ENCODE data around the gene RNF215.

RNF215 gene

DNA sequence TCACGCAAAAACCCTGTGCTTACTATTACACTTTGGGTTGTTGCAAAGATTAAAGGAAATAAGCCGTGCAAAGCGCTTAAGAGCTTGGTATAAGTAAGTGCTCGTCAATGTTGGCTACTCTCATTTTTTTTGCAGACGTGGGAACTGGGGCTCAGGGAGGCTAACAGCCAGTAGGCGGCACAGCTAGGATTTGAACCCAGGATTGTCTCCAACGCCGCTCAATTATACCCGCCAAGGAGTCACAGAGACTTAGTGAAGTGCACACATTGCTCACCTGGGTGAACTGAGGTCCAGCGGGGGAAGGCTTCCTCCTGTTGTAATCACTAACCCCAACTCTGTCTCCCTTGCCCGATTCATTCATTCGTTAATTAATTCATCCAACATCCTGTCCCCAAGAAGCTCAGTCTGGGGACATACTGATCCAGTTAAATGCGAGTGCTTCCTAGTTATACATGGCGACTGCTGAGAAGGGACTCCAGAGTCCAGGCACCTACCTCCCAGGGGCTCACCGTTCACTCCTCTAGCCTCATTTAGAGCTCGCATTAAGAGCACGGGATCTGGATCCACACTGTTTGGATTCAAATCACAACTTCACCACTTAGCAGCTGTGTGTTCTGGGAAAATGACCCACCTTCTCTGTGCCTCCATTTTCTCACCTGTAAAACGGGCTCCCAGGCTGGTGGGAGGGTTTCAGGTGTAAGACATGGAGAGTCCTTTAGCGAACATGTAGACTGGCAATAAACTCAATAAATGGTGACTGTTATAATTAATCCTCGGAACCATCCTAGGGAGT, 37.5 kb upstream of the RNF215 start:
- Mint-ChIP-seq H3K9me3 (no peaks in the 10 kb centered on the region), H3K36me3 (ENCODE audit: low read depth) (peaks cover 38% of the 10 kb centered on the region), H3K27ac (peak overlapping the region; percentile 99), H3K4me3 (peak overlapping the region; percentile 95), H3K27me3 (no peaks in the 10 kb centered on the region), H3K4me1 (peaks cover 67% of the 10 kb centered on the region)
- no peak for DNase-seq
- ATAC-seq, result no peak

DNA sequence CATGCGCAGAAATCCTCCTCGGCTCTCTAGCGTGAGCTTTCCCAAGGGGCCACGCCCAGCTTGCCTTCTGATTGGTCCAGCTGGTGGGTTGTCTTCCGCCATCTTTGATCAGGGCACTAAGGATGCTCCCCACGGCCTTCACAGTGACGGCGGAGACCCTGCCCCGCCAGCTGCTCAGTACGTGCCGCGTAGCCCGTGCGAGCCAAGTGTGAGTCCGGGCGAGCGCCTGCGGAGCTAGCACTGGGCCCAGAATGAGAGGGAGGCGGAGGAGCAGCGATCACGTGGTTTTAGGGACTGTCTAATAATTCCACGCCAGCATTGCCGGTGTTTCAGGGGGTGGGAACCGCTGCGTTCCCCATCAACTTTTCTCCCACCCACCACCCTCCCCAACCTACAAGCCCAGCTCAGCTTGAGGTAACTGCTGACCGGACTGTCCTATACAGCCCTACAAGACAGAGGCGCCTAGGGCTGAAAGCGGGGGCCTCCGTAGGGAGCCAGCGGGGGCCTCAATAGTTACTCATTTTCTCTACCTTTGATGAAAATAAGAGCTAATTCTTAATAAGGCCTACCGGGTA, 36.8 kb upstream of the RNF215 start:
- H3K27ac Mint-ChIP-seq, result peak overlapping the region; percentile 99
- H3K4me1 Mint-ChIP-seq, result peaks cover 70% of the 10 kb centered on the region
- DNase-seq, result peak; percentile 97
- peak; percentile 84 for ATAC-seq
- H3K4me3 Mint-ChIP-seq, result peak overlapping the region; percentile 95
- H3K27me3 Mint-ChIP-seq, result no peaks in the 10 kb centered on the region
- H3K36me3 Mint-ChIP-seq (ENCODE audit: low read depth), result peaks cover 39% of the 10 kb centered on the region
- no peaks in the 10 kb centered on the region for H3K9me3 Mint-ChIP-seq

DNA sequence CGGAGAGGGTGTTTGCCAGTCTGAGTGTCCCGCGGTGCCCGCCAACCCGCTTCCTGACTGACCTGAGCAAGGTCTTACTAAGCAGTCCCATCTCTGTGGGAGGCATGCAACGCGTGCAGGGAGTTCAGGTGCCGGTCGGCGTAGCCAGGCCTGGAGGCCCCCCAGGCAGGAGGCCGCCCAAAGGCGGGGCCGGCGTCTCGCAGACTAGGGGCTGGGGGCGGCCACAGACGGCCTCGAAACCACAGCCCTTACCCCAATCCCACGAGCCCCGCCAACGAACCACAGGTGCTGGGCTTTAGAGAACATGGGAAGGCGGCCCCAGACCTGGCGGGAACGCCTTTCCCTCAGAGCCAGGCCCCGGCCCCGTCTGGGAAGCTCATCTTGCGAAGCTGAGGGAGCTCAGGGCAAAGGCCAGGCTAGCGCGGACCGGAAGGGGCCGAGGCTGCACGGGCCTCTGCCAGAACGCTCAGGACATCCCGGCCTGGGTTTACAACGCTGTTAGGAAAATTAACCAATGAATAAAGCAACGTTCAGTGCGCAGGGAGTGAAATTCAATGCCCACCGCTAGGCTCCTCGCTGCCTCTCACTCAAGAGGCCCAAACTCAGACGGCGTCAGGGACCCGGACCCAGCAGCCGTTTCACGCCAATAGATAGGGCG, 36.2 kb upstream of the RNF215 start:
- Mint-ChIP-seq H3K36me3 (ENCODE audit: low read depth) (peaks cover 36% of the 10 kb centered on the region), H3K4me1 (peaks cover 70% of the 10 kb centered on the region), H3K4me3 (peak overlapping the region; percentile 95), H3K27me3 (no peaks in the 10 kb centered on the region), H3K9me3 (no peaks in the 10 kb centered on the region), H3K27ac (peak overlapping the region; percentile 99)
- peak; percentile 73 for DNase-seq
- ATAC-seq, result peak; percentile 23

GRCh38 chr22:30422481-30423300, 35.5 kb upstream of the RNF215 start:
- Mint-ChIP-seq H3K27ac (peak overlapping the region; percentile 99), H3K4me1 (peaks cover 67% of the 10 kb centered on the region), H3K9me3 (no peaks in the 10 kb centered on the region), H3K27me3 (no peaks in the 10 kb centered on the region), H3K36me3 (ENCODE audit: low read depth) (peaks cover 34% of the 10 kb centered on the region), H3K4me3 (peak overlapping the region; percentile 95)
- DNase-seq, result peak; percentile 56
- ATAC-seq, result peak; percentile 16

- no peaks in the 10 kb centered on the region for H3K9me3 Mint-ChIP-seq
- no peak for DNase-seq
- H3K4me1 Mint-ChIP-seq, result peaks cover 61% of the 10 kb centered on the region
- no peaks in the 10 kb centered on the region for H3K27me3 Mint-ChIP-seq
- peak overlapping the region; percentile 95 for H3K4me3 Mint-ChIP-seq
- peaks cover 33% of the 10 kb centered on the region for H3K36me3 Mint-ChIP-seq (ENCODE audit: low read depth)
- no peak for ATAC-seq
- H3K27ac Mint-ChIP-seq, result peak overlapping the region; percentile 99
Observed at GRCh38 chr22:30421695-30422480, 34.7 kb upstream of the RNF215 start.

- ATAC-seq (peak; percentile 29), DNase-seq (no peak)
- Mint-ChIP-seq H3K36me3 (ENCODE audit: low read depth) (peaks cover 46% of the 10 kb centered on the region), H3K4me3 (peak overlapping the region; percentile 95), H3K27me3 (no peaks in the 10 kb centered on the region), H3K9me3 (no peaks in the 10 kb centered on the region), H3K4me1 (peaks cover 53% of the 10 kb centered on the region), H3K27ac (peak overlapping the region; percentile 99)
Observed at GRCh38 chr22:30420347-30421125, 33.3 kb upstream of the RNF215 start.

DNA sequence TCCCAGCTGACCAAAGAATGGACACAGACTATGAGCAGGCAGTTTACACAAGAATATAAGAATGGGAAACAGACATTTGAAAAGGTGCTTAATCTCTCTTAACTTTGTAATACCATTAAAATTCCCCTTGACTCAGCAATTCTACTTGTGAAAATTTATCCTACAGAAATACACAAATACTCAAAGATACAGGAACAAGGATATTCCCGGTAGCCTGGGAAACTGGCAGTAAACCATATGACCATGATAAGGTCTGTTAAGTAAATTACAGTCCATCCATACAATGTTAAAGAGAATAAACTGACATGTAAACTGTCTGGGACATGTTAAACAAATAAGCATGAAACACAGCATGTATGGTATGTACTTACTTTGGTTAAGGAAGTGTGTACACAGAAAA, 29.6 kb upstream of the RNF215 start:
- Mint-ChIP-seq H3K27ac (no peak overlapping the region), H3K9me3 (no peaks in the 10 kb centered on the region), H3K27me3 (no peaks in the 10 kb centered on the region), H3K4me3 (no peak overlapping the region), H3K36me3 (ENCODE audit: low read depth) (peaks cover 47% of the 10 kb centered on the region), H3K4me1 (peaks cover 45% of the 10 kb centered on the region)
- DNase-seq, result no peak
- ATAC-seq, result no peak

DNA sequence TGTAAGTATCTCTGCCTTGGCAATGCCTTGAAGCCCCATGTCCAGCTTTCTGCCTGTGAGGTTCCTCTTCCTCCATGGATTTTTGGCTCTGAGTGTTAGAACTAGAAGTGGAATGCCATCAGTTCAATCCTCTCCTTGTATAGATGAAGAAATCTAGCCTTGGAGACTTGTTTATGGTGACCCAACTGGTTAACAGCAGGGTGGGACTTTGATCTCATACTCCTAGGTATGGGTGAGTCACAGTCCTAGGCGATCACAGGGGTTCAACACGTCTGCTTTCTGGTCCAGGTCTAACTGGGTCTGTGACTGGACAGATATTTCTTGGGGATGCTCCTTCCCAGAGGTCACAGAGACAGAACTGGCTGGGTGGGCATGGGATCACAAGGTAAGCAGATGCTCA, 29.2 kb upstream of the RNF215 start:
- Mint-ChIP-seq H3K4me1 (peaks cover 40% of the 10 kb centered on the region), H3K27ac (no peak overlapping the region), H3K36me3 (ENCODE audit: low read depth) (peaks cover 46% of the 10 kb centered on the region), H3K4me3 (no peak overlapping the region), H3K27me3 (no peaks in the 10 kb centered on the region), H3K9me3 (no peaks in the 10 kb centered on the region)
- DNase-seq, result no peak
- no peak for ATAC-seq

- H3K9me3 Mint-ChIP-seq, result no peaks in the 10 kb centered on the region
- DNase-seq, result no peak
- H3K36me3 Mint-ChIP-seq (ENCODE audit: low read depth), result peaks cover 47% of the 10 kb centered on the region
- no peaks in the 10 kb centered on the region for H3K27me3 Mint-ChIP-seq
- no peak for ATAC-seq
- peak overlapping the region; percentile 79 for H3K27ac Mint-ChIP-seq
- peaks cover 23% of the 10 kb centered on the region for H3K4me1 Mint-ChIP-seq
- H3K4me3 Mint-ChIP-seq, result no peak overlapping the region
Observed at GRCh38 chr22:30414525-30415047, 27.4 kb upstream of the RNF215 start.

DNA sequence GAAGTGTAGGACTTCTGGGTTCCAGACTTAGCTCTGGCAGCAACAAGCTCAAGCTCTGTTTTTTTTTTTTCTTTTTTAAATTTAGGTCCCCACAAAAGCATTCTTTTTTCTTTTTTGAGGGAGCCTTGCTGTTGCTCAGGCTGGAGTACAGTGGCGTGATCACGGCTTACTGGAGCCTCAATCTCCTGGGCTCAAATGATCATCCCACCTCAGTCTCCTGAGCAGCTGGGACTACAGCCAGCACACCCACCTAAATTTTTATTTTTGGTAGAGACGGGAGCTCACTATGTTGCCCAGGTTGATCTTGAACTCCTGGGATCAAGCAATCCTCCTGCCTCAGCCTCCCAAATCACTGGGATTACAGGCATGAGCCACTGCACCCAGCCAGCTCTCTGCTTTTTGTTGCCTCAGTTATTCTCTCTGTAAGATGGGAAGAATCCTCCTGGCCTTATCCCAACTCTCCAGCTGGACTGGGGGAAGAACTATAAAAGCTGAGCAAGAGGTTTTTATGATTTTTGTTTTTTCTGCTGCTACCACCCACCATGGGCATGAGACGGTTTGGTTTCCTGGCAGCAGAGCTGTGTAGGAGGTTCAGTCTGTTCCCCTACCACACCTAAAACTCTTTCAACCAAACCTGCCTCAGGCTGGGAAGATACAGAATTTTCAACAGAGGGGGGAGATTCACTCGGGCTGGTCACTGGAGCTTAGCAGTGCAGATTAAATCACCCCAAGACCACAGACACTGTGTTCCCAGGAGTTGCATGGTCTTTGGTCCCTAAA, 26.7 kb upstream of the RNF215 start:
- H3K36me3 Mint-ChIP-seq (ENCODE audit: low read depth), result peaks cover 47% of the 10 kb centered on the region
- no peak for ATAC-seq

GRCh38 chr22:30413001-30413400, 25.8 kb upstream of the RNF215 start:
- H3K4me3 Mint-ChIP-seq, result no peak overlapping the region
- ATAC-seq (no peak), DNase-seq (no peak)
- peaks cover 48% of the 10 kb centered on the region for H3K36me3 Mint-ChIP-seq (ENCODE audit: low read depth)
- H3K9me3 Mint-ChIP-seq, result no peaks in the 10 kb centered on the region
- H3K4me1 Mint-ChIP-seq, result peaks cover 31% of the 10 kb centered on the region
- H3K27ac Mint-ChIP-seq, result peak overlapping the region; percentile 28
- H3K27me3 Mint-ChIP-seq, result no peaks in the 10 kb centered on the region

More for the DNA sequence above, 26.7 kb upstream of the RNF215 start:
- DNase-seq, result no peak
- no peak overlapping the region for H3K4me3 Mint-ChIP-seq
- peak overlapping the region; percentile 79 for H3K27ac Mint-ChIP-seq
- H3K9me3 Mint-ChIP-seq, result no peaks in the 10 kb centered on the region
- H3K27me3 Mint-ChIP-seq, result no peaks in the 10 kb centered on the region
- peaks cover 21% of the 10 kb centered on the region for H3K4me1 Mint-ChIP-seq

DNA sequence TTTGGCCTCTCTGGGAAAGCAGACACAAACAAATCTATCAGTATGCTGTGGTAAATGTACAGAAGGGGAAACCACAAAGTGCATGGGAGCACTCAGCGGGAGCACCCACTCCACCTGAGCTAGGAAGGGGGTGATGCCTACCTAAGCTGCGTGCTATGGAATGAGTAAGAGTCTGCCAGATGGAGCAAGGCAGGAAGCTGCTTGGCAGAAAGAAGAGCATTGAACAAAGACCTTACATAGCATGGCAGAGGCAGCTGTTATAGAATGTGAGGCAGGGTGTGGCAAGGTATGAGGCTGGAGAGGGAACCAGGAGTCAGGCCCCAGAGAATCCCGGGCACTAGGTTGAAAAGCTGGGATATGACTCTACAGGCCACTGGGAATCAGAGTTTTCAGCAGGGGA, 24.6 kb upstream of the RNF215 start:
- Mint-ChIP-seq H3K9me3 (no peaks in the 10 kb centered on the region), H3K27ac (no peak overlapping the region), H3K4me3 (no peak overlapping the region)

More for the DNA sequence above, 24.6 kb upstream of the RNF215 start:
- Mint-ChIP-seq H3K27me3 (no peaks in the 10 kb centered on the region), H3K36me3 (ENCODE audit: low read depth) (peaks cover 46% of the 10 kb centered on the region), H3K4me1 (peaks cover 31% of the 10 kb centered on the region)
- no peak for DNase-seq
- ATAC-seq, result no peak

Measured in activated naive CD8-positive, alpha-beta T cell treated with anti-CD3 and anti-CD28 coated beads, Interleukin-2, amount 50 U/mL, for 24 hours (primary cell).